WTC11 (cell line): ENCODE measurements around the gene MCFD2. TPM values are rescaled to one million over a fixed set of nuclear protein-coding genes. Genes with fewer than 3 reads are reported as not detected.

ENCODE experiments used
- ATAC-seq: fragments of 200-7000 bp; cut with Tn5 transposase; 2 replicates; pipeline ENCODE4 v1.10.0; 2021; ENCODE audit warnings: mild to moderate bottlenecking, moderate library complexity
- CTCF ChIA-PET: fragments of 300-600 bp; sonication (Branson Sonifier 250); formaldehyde crosslinking; loops from one replicate; lab custom pipeline; 2021; ENCODE audit warnings: antibody characterized with exemption; lab: Charles Lee
- POLR2A ChIA-PET: fragments of 350-600 bp; sonication (Branson Sonifier 250); formaldehyde crosslinking; loops from one replicate; lab custom pipeline; 2021; ENCODE audit warnings: antibody characterized with exemption; lab: Charles Lee
- DNase-seq: peaks from one replicate; pipeline ENCODE4 v3.0.0; 2021; ENCODE audit warnings: low spot score
- H3K27ac Mint-ChIP-seq: 2 replicates; pipeline ENCODE4 v1.8.0; 2021; ENCODE audit warnings: mixed read lengths
- H3K27me3 Mint-ChIP-seq: 2 replicates; pipeline ENCODE4 v1.8.0; 2021; ENCODE audit warnings: low read depth, mild to moderate bottlenecking, moderate library complexity, mixed read lengths
- H3K36me3 Mint-ChIP-seq: 2 replicates; pipeline ENCODE4 v1.8.0; 2021; ENCODE audit warnings: mixed read lengths
- H3K4me1 Mint-ChIP-seq: 2 replicates; pipeline ENCODE4 v1.8.0; 2022; ENCODE audit warnings: mixed read lengths
- H3K4me3 Mint-ChIP-seq: 2 replicates; pipeline ENCODE4 v1.8.0; 2021; ENCODE audit warnings: mild to moderate bottlenecking, moderate library complexity, mixed read lengths
- H3K9me3 Mint-ChIP-seq: 2 replicates; pipeline ENCODE4 v1.8.0; 2021; ENCODE audit warnings: mixed read lengths
- AFF4 ChIP-seq: sonication (generic); formaldehyde crosslinking; IDR thresholded peaks from 2 replicates; pipeline ENCODE4 v1.8.1; 2023; ENCODE audit warnings: mild to moderate bottlenecking, missing genetic modification reagents, borderline replicate concordance
- CREB1 ChIP-seq: sonication (generic); formaldehyde crosslinking; IDR thresholded peaks from 2 replicates; pipeline ENCODE4 v1.8.0; 2023; ENCODE audit warnings: mild to moderate bottlenecking, missing genetic modification reagents
- E2F5 ChIP-seq: sonication (generic); formaldehyde crosslinking; IDR thresholded peaks from 2 replicates; pipeline ENCODE4 v1.8.1; 2022; ENCODE audit warnings: mild to moderate bottlenecking, moderate library complexity, missing genetic modification reagents
- FOXP1 ChIP-seq: sonication (generic); formaldehyde crosslinking; IDR thresholded peaks from 2 replicates; pipeline ENCODE4 v1.8.0; 2022; ENCODE audit warnings: missing genetic modification reagents, mild to moderate bottlenecking, moderate library complexity, borderline replicate concordance
- GABPB1 ChIP-seq: sonication (generic); formaldehyde crosslinking; IDR thresholded peaks from 2 replicates; pipeline ENCODE4 v1.8.1; 2023; ENCODE audit warnings: mild to moderate bottlenecking, missing genetic modification reagents
- GRHL2 ChIP-seq: fragments of 250-450 bp; sonication (Bioruptor Pico); IDR thresholded peaks from 2 replicates; pipeline ENCODE4 v1.8.0; 2022; ENCODE audit warnings: mild to moderate bottlenecking, moderate library complexity; ENCODE audit not compliant: insufficient replicate concordance, severe bottlenecking
- GTF2I ChIP-seq: fragments of 250-450 bp; sonication (Bioruptor Pico); conservative IDR thresholded peaks from 2 replicates; pipeline ENCODE4 v1.4.0; 2021; ENCODE audit warnings: mild to moderate bottlenecking
- JUN ChIP-seq: sonication (generic); formaldehyde crosslinking; IDR thresholded peaks from 2 replicates; pipeline ENCODE4 v1.8.0; 2023; ENCODE audit warnings: mild to moderate bottlenecking, missing genetic modification reagents
- NR3C1 ChIP-seq: sonication (generic); formaldehyde crosslinking; conservative IDR thresholded peaks from 2 replicates; pipeline ENCODE4 v1.8.1; 2023; ENCODE audit warnings: low read depth, mild to moderate bottlenecking, missing genetic modification reagents
- PRDM15 ChIP-seq: sonication (generic); formaldehyde crosslinking; IDR thresholded peaks from 2 replicates; pipeline ENCODE4 v1.8.0; 2022; ENCODE audit warnings: missing genetic modification reagents
- RORB ChIP-seq: fragments of 250-450 bp; sonication (Bioruptor Pico); IDR thresholded peaks from 2 replicates; pipeline ENCODE4 v1.9.0; 2021; ENCODE audit warnings: mild to moderate bottlenecking
- SOX15 ChIP-seq: fragments of 250-450 bp; sonication (Bioruptor Pico); IDR thresholded peaks from 2 replicates; pipeline ENCODE4 v1.9.0; 2021; ENCODE audit warnings: mild to moderate bottlenecking
- TCF7 ChIP-seq: sonication (generic); formaldehyde crosslinking; IDR thresholded peaks from 2 replicates; pipeline ENCODE4 v1.8.0; 2022; ENCODE audit warnings: mild to moderate bottlenecking, low read depth, missing genetic modification reagents, moderate library complexity
- ZMAT4 ChIP-seq: fragments of 250-450 bp; sonication (Bioruptor Pico); IDR thresholded peaks from 2 replicates; pipeline ENCODE4 v1.9.0; 2021; ENCODE audit warnings: mild to moderate bottlenecking
- ZNF219 ChIP-seq: sonication (generic); formaldehyde crosslinking; IDR thresholded peaks from 2 replicates; pipeline ENCODE4 v1.8.0; 2023; ENCODE audit warnings: missing genetic modification reagents, mild to moderate bottlenecking, borderline replicate concordance
- ZNF263 ChIP-seq: sonication (generic); formaldehyde crosslinking; IDR thresholded peaks from 2 replicates; pipeline ENCODE4 v1.8.1; 2022; ENCODE audit warnings: low read depth, mild to moderate bottlenecking, moderate library complexity, missing genetic modification reagents
- ZNF423 ChIP-seq: fragments of 250-450 bp; sonication (Bioruptor Pico); IDR thresholded peaks from 2 replicates; pipeline ENCODE4 v2.1.2; 2022; ENCODE audit warnings: mild to moderate bottlenecking, moderate library complexity
- ZSCAN18 ChIP-seq: fragments of 250-450 bp; sonication (Bioruptor Pico); IDR thresholded peaks from 2 replicates; pipeline ENCODE4 v2.1.2; 2022; ENCODE audit warnings: mild to moderate bottlenecking, moderate library complexity
- total RNA-seq: library from RNA; stranded (reverse); gene quantifications from 3 replicates; pipeline ENCODE4 v1.2.3, GENCODE V29; 2021

MCFD2 gene
- total RNA-seq, 1 experiment from 2014 or later, result 68.1 TPM

GRCh38 chr2:46902465-46902864 is 13.1 kb downstream of the MCFD2 start:
- Mint-ChIP-seq H3K27me3 (no peaks in the 10 kb centered on the region), H3K4me3 (no peak overlapping the region), H3K27ac (no peak overlapping the region), H3K4me1 (no peaks in the 10 kb centered on the region), H3K9me3 (no peaks in the 10 kb centered on the region), H3K36me3 (peaks cover 21% of the 10 kb centered on the region)
- ChIA-PET POLR2A (no interaction called here), CTCF (no interaction called here)
- ATAC-seq, result no peak
- TF ChIP-seq ZNF423 (no peak), PRDM15 (CRISPR knock-in tag) (no peak), E2F5 (CRISPR knock-in tag) (no peak), ZNF219 (CRISPR knock-in tag) (no peak), AFF4 (CRISPR knock-in tag) (no peak), ZMAT4 (no peak), JUN (CRISPR knock-in tag) (no peak), GTF2I (no peak), ZNF263 (no peak), CREB1 (CRISPR knock-in tag) (no peak), RORB (no peak), NR3C1 (no peak), FOXP1 (CRISPR knock-in tag) (no peak), GABPB1 (CRISPR knock-in tag) (no peak), GRHL2 (CRISPR knock-in tag) (no peak), SOX15 (CRISPR knock-in tag) (no peak), ZSCAN18 (CRISPR knock-in tag) (no peak), TCF7 (CRISPR knock-in tag) (no peak)
- TF ChIP-seq, all 79 proteins: peak for 0
- no peak for DNase-seq
